H1 (cell line): ENCODE results near the gene CCDC86. TPM values are rescaled to one million over a fixed set of nuclear protein-coding genes. Genes with fewer than 3 reads are reported as not detected.

Experiments
- CTCF ChIA-PET: fragments of 300-600 bp; sonication (Branson Sonifier 250); formaldehyde crosslinking; loops from one replicate; lab custom pipeline; 2021; ENCODE audit not compliant: partially characterized antibody; lab: Charles Lee
- POLR2A ChIA-PET: fragments of 300-600 bp; sonication (Branson Sonifier 250); formaldehyde crosslinking; loops from one replicate; lab custom pipeline; 2021; ENCODE audit warnings: inconsistent platforms; ENCODE audit not compliant: partially characterized antibody; lab: Charles Lee
- DNase-seq, 2 experiments: peaks; one replicate each; pipeline versions ENCODE4 v3.0.0 to v3.0.0-alpha.2; 2010 to 2022; ENCODE audit warnings: low spot score in 2 of 2, low read depth in 1 of 2, mixed read lengths in 1 of 2
- FAIRE-seq: peaks from 2 replicates; lab custom pipeline; 2011; peaks lifted over from hg19 to GRCh38; lab: Jason Lieb, UNC
- H2AFZ ChIP-seq: 2 replicates; pipeline ENCODE4 v1.8.1; 2012; ENCODE audit warnings: low read length, inconsistent platforms
- H2AK5ac ChIP-seq: 2 replicates; pipeline ENCODE4 v1.6.1; 2013; ENCODE audit warnings: low read depth, low read length
- H2BK120ac ChIP-seq: replicated peaks from 2 replicates; pipeline ENCODE3; 2013; ENCODE audit warnings: low read depth, low read length, inconsistent platforms
- H2BK12ac ChIP-seq: 2 replicates; pipeline ENCODE4 v1.6.1; 2013; ENCODE audit warnings: low read depth, low read length
- H2BK15ac ChIP-seq: 2 replicates; pipeline ENCODE4 v1.6.1; 2013; ENCODE audit warnings: low read length
- H2BK20ac ChIP-seq: 2 replicates; pipeline ENCODE4 v1.6.1; 2013; ENCODE audit warnings: low read length
- H2BK5ac ChIP-seq: 2 replicates; pipeline ENCODE4 v1.6.1; 2013; ENCODE audit warnings: low read depth, low read length
- H3K14ac ChIP-seq: 2 replicates; pipeline ENCODE4 v1.6.1; 2013; ENCODE audit warnings: inconsistent platforms; ENCODE audit not compliant: insufficient read length
- H3K18ac ChIP-seq: 2 replicates; pipeline ENCODE4 v1.6.1; 2013; ENCODE audit warnings: low read length; ENCODE audit errors: extremely low read depth
- H3K23ac ChIP-seq: 2 replicates; pipeline ENCODE4 v1.6.1; 2013; ENCODE audit warnings: inconsistent platforms; ENCODE audit not compliant: insufficient read length
- H3K23me2 ChIP-seq: 2 replicates; pipeline ENCODE4 v1.6.1; 2013; ENCODE audit warnings: low read depth, low read length
- H3K27ac ChIP-seq: 2 replicates; pipeline ENCODE4 v1.6.1; 2011; ENCODE audit warnings: low read depth, low read length, inconsistent platforms
- H3K27me3 ChIP-seq, 4 experiments: replicated peaks in 1 of 4; 1 replicate in 1 of 4; 2 replicates in 3 of 4; pipeline versions ENCODE4 v1.6.1 to v1.8.1; 2011 to 2013; ENCODE audit warnings: low read length in 3 of 4, mild to moderate bottlenecking in 3 of 4, inconsistent platforms in 2 of 4, mixed read lengths in 2 of 4, moderate library complexity in 1 of 4; ENCODE audit not compliant: control insufficient read depth in 3 of 4, insufficient read depth in 3 of 4; ENCODE audit errors: extremely low read depth in 1 of 4
- H3K36me3 ChIP-seq, 4 experiments: 2 replicates each; pipeline versions ENCODE4 v1.6.1 to v1.8.1; 2011 to 2013; ENCODE audit warnings: mild to moderate bottlenecking in 4 of 4, low read length in 3 of 4, moderate library complexity in 2 of 4, control low read depth in 1 of 4, inconsistent platforms in 1 of 4; ENCODE audit not compliant: insufficient read depth in 4 of 4, control insufficient read depth in 2 of 4
- H3K4ac ChIP-seq: replicated peaks from 2 replicates; pipeline ENCODE3; 2013; ENCODE audit warnings: low read length, low read depth, mixed read lengths, inconsistent platforms; ENCODE audit not compliant: insufficient read length
- H3K4me1 ChIP-seq, 4 experiments: replicated peaks in 1 of 4; 1 replicate in 1 of 4; 2 replicates in 3 of 4; pipeline versions ENCODE4 v1.6.1 to v1.8.1; 2011 to 2013; ENCODE audit warnings: low read length in 3 of 4, inconsistent platforms in 2 of 4, mixed read lengths in 1 of 4; ENCODE audit not compliant: insufficient read depth in 4 of 4, control insufficient read depth in 3 of 4
- H3K4me2 ChIP-seq, 2 experiments: 2 replicates each; pipeline versions ENCODE4 v1.6.1 to v1.8.1; 2011 to 2013; ENCODE audit warnings: low read depth in 2 of 2, low read length in 2 of 2, control low read depth in 1 of 2, inconsistent platforms in 1 of 2, mild to moderate bottlenecking in 1 of 2; ENCODE audit not compliant: insufficient read depth in 1 of 2
- H3K4me3 ChIP-seq, 4 experiments: fragments of 200-600, 300-600 bp in 1 of 4; sonication (generic), shearing (Covaris generic), sonication (Bioruptor Twin) in 1 of 4; 2 replicates each; pipeline versions ENCODE4 v1.5.1 to v1.8.1; 2011 to 2016; ENCODE audit warnings: low read length in 4 of 4, low read depth in 3 of 4, control low read depth in 2 of 4, inconsistent platforms in 2 of 4, mild to moderate bottlenecking in 2 of 4, mixed read lengths in 1 of 4, moderate library complexity in 1 of 4; ENCODE audit not compliant: insufficient read depth in 2 of 4; ENCODE audit errors: extremely low read depth in 1 of 4
- H3K56ac ChIP-seq: replicated peaks from 2 replicates; pipeline ENCODE3; 2013; ENCODE audit warnings: low read depth, mild to moderate bottlenecking, mixed read lengths, low read length, inconsistent platforms; ENCODE audit not compliant: insufficient read length
- H3K79me1 ChIP-seq: 2 replicates; pipeline ENCODE4 v1.6.1; 2013; ENCODE audit warnings: low read depth, low read length, control low read depth
- H3K79me2 ChIP-seq, 2 experiments: 2 replicates each; pipeline versions ENCODE4 v1.6.1 to v1.8.1; 2012 to 2013; ENCODE audit warnings: low read length in 2 of 2, mild to moderate bottlenecking in 2 of 2, inconsistent platforms in 1 of 2; ENCODE audit not compliant: insufficient read depth in 2 of 2, control insufficient read depth in 1 of 2
- H3K9ac ChIP-seq, 4 experiments: replicated peaks in 1 of 4; 1 replicate in 1 of 4; 2 replicates in 3 of 4; pipeline versions ENCODE4 v1.6.1 to v1.8.1; 2011 to 2013; ENCODE audit warnings: low read depth in 3 of 4, low read length in 3 of 4, control low read depth in 2 of 4, mild to moderate bottlenecking in 2 of 4, moderate library complexity in 2 of 4, inconsistent platforms in 1 of 4; ENCODE audit errors: extremely low read depth in 1 of 4
- H3K9me3 ChIP-seq, 2 experiments: 2 replicates each; pipeline versions ENCODE4 v1.6.1 to v1.8.1; 2012 to 2013; ENCODE audit warnings: mild to moderate bottlenecking in 2 of 2, moderate library complexity in 2 of 2, control low read depth in 1 of 2, inconsistent platforms in 1 of 2, low read depth in 1 of 2, low read length in 1 of 2, mixed read lengths in 1 of 2; ENCODE audit not compliant: insufficient read depth in 2 of 2
- H4K20me1 ChIP-seq, 2 experiments: replicated peaks in 1 of 2; 2 replicates each; pipeline versions ENCODE3 to v1.8.1; 2011 to 2013; ENCODE audit warnings: inconsistent platforms in 2 of 2, low read length in 2 of 2, mild to moderate bottlenecking in 1 of 2; ENCODE audit not compliant: insufficient read depth in 2 of 2, control insufficient read depth in 1 of 2
- H4K5ac ChIP-seq: 2 replicates; pipeline ENCODE4 v1.6.1; 2013; ENCODE audit warnings: low read length, low read depth, mixed read lengths, inconsistent platforms; ENCODE audit not compliant: insufficient read length
- H4K8ac ChIP-seq: 2 replicates; pipeline ENCODE4 v1.8.0; 2013; ENCODE audit warnings: mild to moderate bottlenecking, moderate library complexity, low read length, inconsistent platforms; ENCODE audit not compliant: insufficient read depth; ENCODE audit errors: extremely low read depth
- H4K91ac ChIP-seq: replicated peaks from 2 replicates; pipeline ENCODE3; 2013; ENCODE audit warnings: low read length, mixed read lengths, inconsistent platforms; ENCODE audit not compliant: insufficient read length
- ASH2L ChIP-seq: fragments of 200-600, 300-600 bp; sonication (generic); IDR thresholded peaks from one replicate; pipeline ENCODE4 v1.7.1; 2017; ENCODE audit warnings: low read length
- CBX8 ChIP-seq: fragments of 300-800, 300-1000 bp; sonication (generic); IDR thresholded peaks from 2 replicates; pipeline ENCODE4 v1.7.1; 2016; ENCODE audit warnings: low read depth, low read length, borderline replicate concordance
- EGR1 ChIP-seq: IDR thresholded peaks from 2 replicates; pipeline ENCODE4 v1.6.1; 2011; ENCODE audit warnings: low read depth, low read length, borderline replicate concordance
- EP300 ChIP-seq, 2 experiments: IDR thresholded peaks; 1 replicate in 1 of 2; 2 replicates in 1 of 2; pipeline ENCODE4 v1.6.1; 2011 to 2012; ENCODE audit warnings: low read depth in 2 of 2, low read length in 2 of 2, mild to moderate bottlenecking in 2 of 2, borderline replicate concordance in 1 of 2, inconsistent platforms in 1 of 2, moderate library complexity in 1 of 2
- GABPA ChIP-seq: IDR thresholded peaks from 2 replicates; pipeline ENCODE4 v1.6.1; 2011; ENCODE audit warnings: mild to moderate bottlenecking, low read length, moderate library complexity, borderline replicate concordance; ENCODE audit not compliant: insufficient read depth
- KDM4A ChIP-seq: IDR thresholded peaks from one replicate; pipeline ENCODE4 v1.7.1; 2012; ENCODE audit warnings: low read depth, mild to moderate bottlenecking, moderate library complexity, low read length, inconsistent platforms; ENCODE audit not compliant: severe bottlenecking
- MAX ChIP-seq: IDR thresholded peaks from 2 replicates; pipeline ENCODE4 v1.6.1; 2012; ENCODE audit warnings: inconsistent platforms
- RBBP5 ChIP-seq: IDR thresholded peaks from 2 replicates; pipeline ENCODE4 v1.7.1; 2012; ENCODE audit warnings: low read depth, mild to moderate bottlenecking, inconsistent platforms, low read length, moderate library complexity, borderline replicate concordance
- RFX5 ChIP-seq: IDR thresholded peaks from 2 replicates; pipeline ENCODE4 v1.6.1; 2011; ENCODE audit warnings: low read depth, low read length, improper control_type of control experiment, borderline replicate concordance
- SAP30 ChIP-seq: fragments of 300-600 bp; sonication (generic); IDR thresholded peaks from 2 replicates; pipeline ENCODE4 v1.7.1; 2012; ENCODE audit warnings: low read length, moderate library complexity, mild to moderate bottlenecking, inconsistent platforms; ENCODE audit not compliant: insufficient read depth, insufficient replicate concordance
- TEAD4 ChIP-seq: IDR thresholded peaks from 2 replicates; pipeline ENCODE4 v1.6.1; 2012; ENCODE audit warnings: low read depth, low read length, inconsistent platforms, mixed read lengths
- USF2 ChIP-seq: IDR thresholded peaks from 2 replicates; pipeline ENCODE4 v1.6.1; 2011; ENCODE audit warnings: low read length, improper control_type of control experiment
- WGBS, 2 experiments: shearing (Covaris generic) in 1 of 2; methylation state at CpG; one replicate each; pipeline versions ENCODE4 v1.1.6 to v1.1.7; 2013 to 2015; ENCODE audit warnings: low lambda C conversion rate in 2 of 2, mixed read lengths in 2 of 2, inconsistent platforms in 1 of 2, low coverage in 1 of 2, missing lambda C conversion rate in 1 of 2; ENCODE audit not compliant: insufficient replicate concordance in 2 of 2, insufficient coverage in 1 of 2, insufficient read length in 1 of 2; ENCODE audit errors: extremely low coverage in 1 of 2, missing lambda C conversion rate in 1 of 2; 5-methylcytosine and 5-hydroxymethylcytosine counted together
- polyA plus RNA-seq, 7 experiments: library from polyadenylated mRNA; depleted of rRNA in 3 of 7; stranded (reverse) in 5 of 7; unstranded in 2 of 7; fragments of >200 nt in 5 of 7; fragments of 200-250 nt in 2 of 7; gene quantifications; 1 replicate in 5 of 7; 2 replicates in 1 of 7; 4 replicates in 1 of 7; pipeline versions ENCODE4 v1.2.1 to v1.2.3, GENCODE V29; 2011 to 2013; ENCODE audit warnings: missing spikeins in 2 of 7, mixed read lengths in 2 of 7
- total RNA-seq: library from RNA; stranded (reverse); fragmentation: NEBNext Ultra II Directional; extraction: Animal tissue kit (Norgen Biotek cat#: 25700); gene quantifications from 2 replicates; pipeline ENCODE4 v1.2.1, GENCODE V29; 2021

CCDC86 gene
- total and polyA plus RNA-seq, 2 of the 8 experiments (the other 6 are each of a cell fraction or from before 2014, with no cell fraction given) = 37.7 to 76.4 TPM

- peak overlapping the region in 1 of 2 experiments; percentile 99; a peak in 1 of 4 replicates for H3K4me2 ChIP-seq
- H3K27ac ChIP-seq = no peak overlapping the region
- H3K23me2 ChIP-seq = peaks cover 11% of the 10 kb centered on the region; the same call in 1 of the 2 replicates
- peaks cover 8 to 24% (median 11%) of the 10 kb centered on the region in 4 experiments for H3K36me3 ChIP-seq
- H3K4ac ChIP-seq = no peak overlapping the region
- no peak overlapping the region for H4K91ac ChIP-seq
- H3K27me3 ChIP-seq = no peaks in the 10 kb centered on the region
- H3K9me3 ChIP-seq = no peaks in the 10 kb centered on the region
- H3K4me1 ChIP-seq = peaks cover 0 to 21% (median 7%) of the 10 kb centered on the region in 4 experiments; a peak in 6 of 7 replicates
- H3K4me3 ChIP-seq = no peak overlapping the region
- H2BK20ac ChIP-seq = no peak overlapping the region
- H3K9ac ChIP-seq = no peak overlapping the region
- H3K56ac ChIP-seq = no peak overlapping the region
- peaks cover 6% of the 10 kb centered on the region for H3K79me1 ChIP-seq
- H3K23ac ChIP-seq = no peak overlapping the region
- H3K18ac ChIP-seq = no peak overlapping the region
- no peak for FAIRE-seq
- H2BK12ac ChIP-seq = no peak overlapping the region
- H2BK15ac ChIP-seq = no peak overlapping the region
- WGBS, 2 experiments = 95% methylated on average over 8 of the region's 8 CpGs; no CpG with 5 or more reads in 1 of the 2 experiments
- no peak for DNase-seq
- no peak overlapping the region for H2AK5ac ChIP-seq
- H4K5ac ChIP-seq = no peak overlapping the region
- H3K79me2 ChIP-seq = peaks cover 19 to 41% of the 10 kb centered on the region in 2 experiments
- POLR2A ChIA-PET = no interaction called here
- peaks cover 2 to 11% of the 10 kb centered on the region in 2 experiments for H4K20me1 ChIP-seq
- no peak overlapping the region for H2BK120ac ChIP-seq
- no peak overlapping the region for H2AFZ ChIP-seq
- no peak overlapping the region for H2BK5ac ChIP-seq
- no peak overlapping the region for H3K14ac ChIP-seq
- CTCF ChIA-PET = interaction anchor here (1.0 to 9.1 kb wide), 6 partner anchors 8 to 139 kb away, joined by 3 to 78 read pairs (median 4); partner anchors contain the start of gene ZP1
- H4K8ac ChIP-seq = no peak overlapping the region
- TF ChIP-seq TEAD4 = no peak
- no peak for TF ChIP-seq USF2
- TF ChIP-seq MAX = no peak
- TF ChIP-seq SAP30 = no peak
- TF ChIP-seq RFX5 = no peak
- TF ChIP-seq EGR1 = no peak
- no peak for TF ChIP-seq RBBP5
- no peak for TF ChIP-seq KDM4A
- no peak for TF ChIP-seq ASH2L
- no peak for TF ChIP-seq GABPA
- no peak for TF ChIP-seq EP300 (IDR thresholded peaks at IDR 0.05; ENCODE audit: borderline replicate concordance in 1 of 2, low read depth in 2 of 2, low read length in 2 of 2)
- no peak for TF ChIP-seq CBX8
Measured at GRCh38 chr11:60845338-60845737, 3.4 kb downstream of the CCDC86 start.
